ENCODE measurements around the gene ERCC1. TPM values are rescaled to one million over a fixed set of nuclear protein-coding genes. Genes with fewer than 3 reads are reported as not detected.
A peak's percentile ranks its signal among the peaks of the same experiment; 100 is the strongest.

The ERCC1 gene
- total RNA-seq, 1 donor from 2014 or later: 142 TPM

- DNase-seq (ENCODE audit: low spot score in 2 of 2): no peak
- peak overlapping the region in 1 of 2 donors; percentile 2 for H3K27ac ChIP-seq
- no peak overlapping the region for H3K4me3 ChIP-seq
- H3K27me3 ChIP-seq: no peaks in the 10 kb centered on the region
- no peaks in the 10 kb centered on the region for H3K36me3 ChIP-seq
- intact Hi-C loops (cut with DNase I): no loop called here
- H3K4me1 ChIP-seq: peaks cover 15 to 25% of the 10 kb centered on the region in 2 donors
- H3K9me3 ChIP-seq: no peaks in the 10 kb centered on the region
- TF ChIP-seq CTCF (IDR thresholded peaks at IDR 0.05): no peak
Measured at GRCh38 chr19:45446944-45447343, 23.2 kb upstream of the ERCC1 start.

- H3K27ac ChIP-seq: peak overlapping the region in 1 of 2 donors; percentile 2
- TF ChIP-seq CTCF (IDR thresholded peaks at IDR 0.05): peak in 2 of 3 experiments; percentile 29 to 30
- H3K36me3 ChIP-seq: no peaks in the 10 kb centered on the region
Measured at GRCh38 chr19:45446295-45446694, 22.6 kb upstream of the ERCC1 start.

GRCh38 chr19:45445139-45445538 lies 21.4 kb upstream of the ERCC1 start:
- intact Hi-C loops (cut with DNase I): no loop called here
- DNase-seq (ENCODE audit: low spot score in 2 of 2): no peak
- no peak overlapping the region for H3K4me3 ChIP-seq
- H3K9me3 ChIP-seq: no peaks in the 10 kb centered on the region
- peaks cover 5 to 21% of the 10 kb centered on the region in 2 donors for H3K4me1 ChIP-seq
- H3K27me3 ChIP-seq: no peaks in the 10 kb centered on the region
- H3K36me3 ChIP-seq: no peaks in the 10 kb centered on the region
- TF ChIP-seq CTCF (IDR thresholded peaks at IDR 0.05): no peak
- H3K27ac ChIP-seq: peak overlapping the region; percentile 90 to 94

More at GRCh38 chr19:45446295-45446694, 22.6 kb upstream of the ERCC1 start:
- peaks cover 12 to 23% of the 10 kb centered on the region in 2 donors for H3K4me1 ChIP-seq
- no peak overlapping the region for H3K4me3 ChIP-seq
- intact Hi-C loops (cut with DNase I): no loop called here
- DNase-seq (ENCODE audit: low spot score in 2 of 2): no peak
- H3K27me3 ChIP-seq: no peaks in the 10 kb centered on the region
- no peaks in the 10 kb centered on the region for H3K9me3 ChIP-seq

- H3K4me3 ChIP-seq: peak overlapping the region; percentile 56 to 64
- H3K9me3 ChIP-seq: no peaks in the 10 kb centered on the region
- H3K4me1 ChIP-seq: peaks cover 2 to 20% of the 10 kb centered on the region in 2 donors
- no peaks in the 10 kb centered on the region for H3K36me3 ChIP-seq
- TF ChIP-seq CTCF (IDR thresholded peaks at IDR 0.05): no peak
- DNase-seq (ENCODE audit: low spot score in 2 of 2): peak; percentile 88 to 98
- intact Hi-C loops (cut with DNase I): no loop called here
- H3K27me3 ChIP-seq: no peaks in the 10 kb centered on the region
- peak overlapping the region; percentile 90 to 94 for H3K27ac ChIP-seq
Measured at GRCh38 chr19:45444318-45445041, 20.8 kb upstream of the ERCC1 start.

- Histone ChIP-seq H3K4me1 (peaks cover 5 to 24% of the 10 kb centered on the region in 2 donors), H3K27me3 (no peaks in the 10 kb centered on the region), H3K27ac (peak overlapping the region; percentile 90 to 94), H3K9me3 (no peaks in the 10 kb centered on the region), H3K36me3 (no peaks in the 10 kb centered on the region), H3K4me3 (peak overlapping the region; percentile 56 to 64)
- no peak for TF ChIP-seq CTCF (IDR thresholded peaks at IDR 0.05)
- intact Hi-C loops (cut with DNase I): loop anchor here (1.0 kb wide), 2 partner anchors 26 to 35 kb away; no protein-coding TSS in a partner anchor
- peak; percentile 95 to 100 for DNase-seq (ENCODE audit: low spot score in 2 of 2)
Measured at GRCh38 chr19:45443462-45444317, 20.0 kb upstream of the ERCC1 start.

Data from ascending aorta (tissue), 2 donors.